RWPE1 (cell line): Measurements from ENCODE around the gene CCBE1.

Experiments
- CTCF ChIA-PET: fragments of 350-600 bp; sonication (Branson Sonifier 250); formaldehyde crosslinking; extraction: SDS; loops from one replicate; lab custom pipeline; 2021; lab: Yijun Ruan, JAX
- POLR2A ChIA-PET: fragments of 400-600 bp; formaldehyde crosslinking; extraction: SDS; loops from one replicate; lab custom pipeline; 2020; ENCODE audit warnings: antibody characterized with exemption; ENCODE audit not compliant: low non-redundant PET; lab: Yijun Ruan, JAX
- DNase-seq: peaks from one replicate; pipeline ENCODE4 v3.0.0; 2012; ENCODE audit warnings: low spot score
- H3K27ac ChIP-seq: fragments of 450-650 bp; 2 replicates; pipeline ENCODE4 v1.5.1; 2017
- CTCF ChIP-seq: fragments of 450-650 bp; conservative IDR thresholded peaks from 2 replicates; pipeline ENCODE4 v1.5.1; 2017; ENCODE audit warnings: low read depth, mild to moderate bottlenecking

The CCBE1 gene

GRCh38 chr18:59469463-59470180, 227.6 kb downstream of the CCBE1 start:
- no peak for DNase-seq
- H3K27ac ChIP-seq = no peak overlapping the region
- ChIA-PET POLR2A (no interaction called here), CTCF (no interaction called here)
- no peak for TF ChIP-seq CTCF

- no peak for TF ChIP-seq CTCF
- DNase-seq = no peak
- CTCF ChIA-PET = interaction anchor here (1.3 kb wide), 1 partner anchor 10 kb away, joined by 3 read pairs; no protein-coding TSS in a partner anchor
- no peak overlapping the region for H3K27ac ChIP-seq
- POLR2A ChIA-PET = no interaction called here
Observed at GRCh38 chr18:59468821-59469220, 228.4 kb downstream of the CCBE1 start.

GRCh38 chr18:59467497-59467896, 229.7 kb downstream of the CCBE1 start:
- POLR2A ChIA-PET = no interaction called here
- H3K27ac ChIP-seq = no peak overlapping the region
- CTCF ChIA-PET = interaction anchor here (0.8 kb wide), 1 partner anchor 29 kb away, joined by 5 read pairs; no protein-coding TSS in a partner anchor
- TF ChIP-seq CTCF = no peak
- DNase-seq = no peak

GRCh38 chr18:59466980-59467379, 230.2 kb downstream of the CCBE1 start:
- POLR2A ChIA-PET = no interaction called here
- TF ChIP-seq CTCF = no peak
- H3K27ac ChIP-seq = no peak overlapping the region
- no peak for DNase-seq
- CTCF ChIA-PET = no interaction called here

- CTCF ChIA-PET = no interaction called here
- DNase-seq = no peak
- no peak overlapping the region for H3K27ac ChIP-seq
- TF ChIP-seq CTCF = no peak
- POLR2A ChIA-PET = no interaction called here
Observed at GRCh38 chr18:59464486-59464885, 232.7 kb downstream of the CCBE1 start.

- POLR2A ChIA-PET = no interaction called here
- H3K27ac ChIP-seq = no peak overlapping the region
- no peak for TF ChIP-seq CTCF
- peak; percentile 52 for DNase-seq
- CTCF ChIA-PET = interaction anchor here (3.1 kb wide), 1 partner anchor 362 kb away, joined by 25 read pairs; no protein-coding TSS in a partner anchor
Observed at GRCh38 chr18:59461171-59461570, 236.1 kb downstream of the CCBE1 start.
